Activated naive CD4-positive, alpha-beta T cell treated with anti-CD3 and anti-CD28 coated beads for 36 hours (primary cell): ENCODE measurements around the gene TENM4. TPM values are rescaled to one million over a fixed set of nuclear protein-coding genes. Genes with fewer than 3 reads are reported as not detected.

Source experiments
- CTCF ChIA-PET: fragments of 350-600 bp; sonication (Branson Sonifier 250); formaldehyde crosslinking; loops from one replicate; lab custom pipeline; 2021; ENCODE audit warnings: antibody characterized with exemption; lab: Charles Lee
- DNase-seq: peaks from one replicate; pipeline ENCODE4 v3.0.0-alpha.2; 2020
- H3K27ac Mint-ChIP-seq: one replicate; pipeline ENCODE4 v1.8.0; 2021; ENCODE audit warnings: mild to moderate bottlenecking, mixed read lengths
- H3K27me3 Mint-ChIP-seq: one replicate; pipeline ENCODE4 v1.8.0; 2021; ENCODE audit warnings: low read depth, mixed read lengths
- H3K36me3 Mint-ChIP-seq: one replicate; pipeline ENCODE4 v1.8.0; 2021; ENCODE audit warnings: low read depth, mixed read lengths
- H3K4me1 Mint-ChIP-seq: one replicate; pipeline ENCODE4 v1.8.0; 2021; ENCODE audit warnings: low read depth, mixed read lengths
- H3K4me3 Mint-ChIP-seq: one replicate; pipeline ENCODE4 v1.8.0; 2021; ENCODE audit warnings: mild to moderate bottlenecking, moderate library complexity, mixed read lengths
- H3K9me3 Mint-ChIP-seq: one replicate; pipeline ENCODE4 v1.8.0; 2021; ENCODE audit warnings: mixed read lengths
- intact Hi-C: fragments of 100-400 bp; cut with micrococcal nuclease; formaldehyde crosslinking; loops from one replicate; pipeline ENCODE4 v1.15.1; 2023
- total RNA-seq, 2 experiments: library from RNA; stranded (reverse); gene quantifications; one replicate each; pipeline ENCODE4 v1.2.3, GENCODE V29; 2021

Gene TENM4
- total RNA-seq, 2 experiments from 2014 or later = not detected

DNA sequence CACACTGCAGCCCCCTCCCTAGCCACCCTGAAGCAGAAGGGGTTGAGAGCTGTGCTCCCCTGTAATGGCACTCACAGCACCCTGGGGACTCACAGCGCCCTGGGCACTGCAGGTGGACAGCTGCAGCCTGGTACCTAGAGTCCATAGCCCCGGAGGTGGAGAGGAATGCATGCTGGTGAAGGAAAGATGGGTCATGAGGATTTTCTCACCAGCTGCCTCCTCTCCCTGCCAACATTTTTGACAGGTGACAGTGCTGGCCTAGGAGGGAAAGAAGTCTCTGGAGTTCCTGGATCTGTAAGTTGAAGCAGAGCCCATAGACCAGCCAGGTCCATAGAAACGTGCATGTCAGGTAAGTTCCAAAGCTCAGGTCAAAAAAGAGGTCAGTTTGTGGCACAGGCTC, 330.5 kb downstream of the TENM4 start:
- intact Hi-C loops = no loop called here
- H3K4me3 Mint-ChIP-seq = no peak overlapping the region
- no peaks in the 10 kb centered on the region for H3K36me3 Mint-ChIP-seq
- DNase-seq = no peak
- no peaks in the 10 kb centered on the region for H3K4me1 Mint-ChIP-seq
- H3K27me3 Mint-ChIP-seq = peaks cover 3% of the 10 kb centered on the region
- H3K9me3 Mint-ChIP-seq = no peaks in the 10 kb centered on the region
- H3K27ac Mint-ChIP-seq = no peak overlapping the region
- CTCF ChIA-PET = no interaction called here

DNA sequence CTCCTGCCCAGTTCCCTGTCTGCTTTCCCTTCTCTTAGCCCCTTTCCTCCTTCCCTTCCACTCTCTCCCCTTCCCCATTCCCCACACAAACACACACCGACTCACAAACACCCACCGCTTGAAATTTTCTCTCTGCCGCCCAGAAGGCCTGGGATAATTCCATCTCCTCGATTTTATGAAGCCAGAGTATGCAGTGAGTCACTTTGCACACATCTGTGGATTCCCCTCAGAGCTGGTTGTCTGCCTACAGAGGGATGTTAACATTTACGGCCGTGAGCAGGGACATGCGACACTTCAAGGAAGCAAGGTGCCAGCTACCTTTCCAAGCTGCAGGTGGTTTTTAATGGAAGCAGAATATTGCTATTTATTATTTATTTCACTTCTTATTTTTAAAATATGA, 332.0 kb downstream of the TENM4 start:
- no peak overlapping the region for H3K4me3 Mint-ChIP-seq
- H3K27ac Mint-ChIP-seq = no peak overlapping the region
- H3K4me1 Mint-ChIP-seq = no peaks in the 10 kb centered on the region
- no peak for DNase-seq
- H3K36me3 Mint-ChIP-seq = no peaks in the 10 kb centered on the region
- H3K27me3 Mint-ChIP-seq = peaks cover under 1% of the 10 kb centered on the region
- CTCF ChIA-PET = interaction anchor here (1.2 to 1.8 kb wide), 2 partner anchors 9 to 16 kb away, joined by 4 to 6 read pairs; no protein-coding TSS in a partner anchor
- no peaks in the 10 kb centered on the region for H3K9me3 Mint-ChIP-seq
- intact Hi-C loops = no loop called here

DNA sequence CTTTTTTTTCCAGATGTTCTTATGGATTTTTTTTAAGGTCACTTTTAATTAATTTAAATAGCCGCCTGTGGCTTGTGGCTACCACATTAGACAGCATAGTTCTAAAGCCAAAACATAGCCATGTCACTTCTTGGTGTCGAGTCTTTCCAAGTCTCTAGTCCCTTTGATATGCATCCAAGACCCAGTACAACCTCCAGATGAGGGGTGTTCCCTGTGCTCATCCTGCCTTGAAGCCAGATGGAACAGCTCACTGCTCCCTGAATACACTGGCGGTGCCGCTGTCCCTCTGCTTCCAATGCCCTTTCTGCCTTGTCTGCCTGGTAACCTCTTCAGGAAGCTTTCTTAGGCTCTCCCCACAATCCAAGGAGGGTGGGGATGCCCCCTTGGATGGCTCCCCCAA, 338.0 kb downstream of the TENM4 start:
- H3K27ac Mint-ChIP-seq = no peak overlapping the region
- DNase-seq = no peak
- CTCF ChIA-PET = interaction anchor here (0.9 to 2.0 kb wide), 2 partner anchors 387 to 457 kb away, joined by 3 to 8 read pairs; no protein-coding TSS in a partner anchor

DNA sequence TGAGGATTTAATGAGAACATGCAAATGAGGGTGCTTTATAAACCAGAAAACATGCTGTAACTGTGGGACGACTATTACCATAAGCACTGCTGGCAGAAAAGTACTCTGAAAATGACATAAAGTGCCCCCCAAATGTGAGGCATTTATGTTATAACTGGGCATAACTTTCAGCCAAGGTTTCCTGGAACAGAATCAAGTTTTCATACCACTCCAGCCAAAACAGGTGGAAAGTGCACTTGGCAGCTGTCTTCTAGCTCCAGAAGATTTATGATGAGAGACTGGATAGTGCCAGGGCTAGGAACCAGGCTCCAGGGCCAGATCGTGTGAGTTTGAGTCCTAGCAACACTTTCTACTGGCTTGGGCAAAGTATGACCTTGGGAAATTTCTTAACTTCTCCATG, 339.2 kb downstream of the TENM4 start:
- CTCF ChIA-PET = interaction anchor here (0.9 to 2.0 kb wide), 2 partner anchors 386 to 456 kb away, joined by 3 to 8 read pairs; no protein-coding TSS in a partner anchor
- Mint-ChIP-seq H3K9me3 (no peaks in the 10 kb centered on the region), H3K36me3 (no peaks in the 10 kb centered on the region), H3K27me3 (peaks cover 20% of the 10 kb centered on the region), H3K4me1 (no peaks in the 10 kb centered on the region), H3K27ac (no peak overlapping the region), H3K4me3 (no peak overlapping the region)
- DNase-seq = no peak
- intact Hi-C loops = no loop called here

More for the DNA sequence above, 338.0 kb downstream of the TENM4 start:
- Mint-ChIP-seq H3K36me3 (no peaks in the 10 kb centered on the region), H3K9me3 (no peaks in the 10 kb centered on the region), H3K4me1 (no peaks in the 10 kb centered on the region), H3K27me3 (peaks cover 20% of the 10 kb centered on the region), H3K4me3 (no peak overlapping the region)
- intact Hi-C loops = no loop called here

DNA sequence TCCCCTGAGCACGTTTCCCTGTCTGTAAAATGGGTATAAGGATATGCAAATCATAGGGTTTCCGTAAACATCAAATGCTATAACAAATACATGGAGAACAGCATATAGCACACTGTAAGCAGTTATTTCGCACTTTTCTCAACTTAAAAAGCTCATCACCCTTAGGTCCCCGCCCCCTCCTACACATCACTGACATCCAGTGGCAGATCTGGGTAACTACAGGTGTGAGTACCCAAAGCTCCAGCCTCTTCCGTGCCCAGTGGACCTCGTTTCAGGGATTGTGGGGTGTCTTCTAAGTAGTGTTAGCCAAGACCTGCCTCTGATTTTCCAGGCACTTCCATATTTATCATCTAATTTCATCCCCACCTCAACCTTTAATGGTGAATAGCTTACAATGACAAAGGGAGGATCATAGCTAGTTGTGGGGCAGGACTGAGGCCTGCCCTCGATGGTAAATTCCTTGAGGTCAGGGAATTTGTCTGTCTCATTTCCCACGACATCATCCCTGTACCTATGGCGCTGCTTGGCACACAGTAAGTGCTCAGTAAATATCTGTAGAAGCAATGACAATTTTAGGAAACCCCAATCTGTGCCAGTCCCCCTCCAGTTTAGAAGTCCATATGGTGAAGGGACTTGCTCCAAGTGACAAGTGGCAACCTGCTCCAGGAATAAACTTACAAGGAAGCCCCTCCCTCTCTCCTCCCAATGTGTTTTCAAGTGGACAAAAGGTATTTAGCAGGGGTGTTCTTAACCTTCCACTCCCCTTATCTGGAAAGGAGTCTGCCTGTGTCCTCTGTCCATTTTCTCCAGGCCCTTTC, 340.5 kb downstream of the TENM4 start:
- no peaks in the 10 kb centered on the region for H3K36me3 Mint-ChIP-seq
- CTCF ChIA-PET = interaction anchor here (1.1 to 3.0 kb wide), 4 partner anchors 8 to 454 kb away, joined by 3 to 16 read pairs (median 6); no protein-coding TSS in a partner anchor

DNA sequence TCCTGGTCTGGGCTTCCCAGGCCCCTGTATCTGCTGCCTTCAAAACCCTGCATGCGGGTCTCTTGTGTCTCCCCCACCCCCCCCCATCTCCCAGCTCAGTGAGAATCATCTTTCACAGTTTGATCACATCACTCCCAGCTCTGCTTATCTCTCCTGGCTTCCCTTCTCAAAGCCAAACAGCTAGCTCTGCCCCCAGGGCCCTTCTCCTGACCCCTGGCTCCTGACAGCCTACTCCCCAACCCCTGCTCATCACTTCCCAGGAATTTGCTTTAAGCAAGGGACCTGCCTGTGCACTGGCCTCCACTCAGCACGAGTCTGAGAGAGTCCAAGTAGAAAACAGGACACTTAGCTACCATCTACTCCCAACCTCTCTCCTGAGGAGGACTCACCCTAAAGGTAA, 342.7 kb downstream of the TENM4 start:
- intact Hi-C loops = no loop called here
- CTCF ChIA-PET = interaction anchor here (1.4 to 3.0 kb wide), 2 partner anchors 39 to 452 kb away, joined by 3 to 16 read pairs; no protein-coding TSS in a partner anchor

More for the DNA sequence above, 340.5 kb downstream of the TENM4 start:
- H3K4me3 Mint-ChIP-seq = no peak overlapping the region
- DNase-seq = peak; percentile 58
- H3K27ac Mint-ChIP-seq = no peak overlapping the region
- H3K9me3 Mint-ChIP-seq = no peaks in the 10 kb centered on the region
- H3K27me3 Mint-ChIP-seq = peaks cover 20% of the 10 kb centered on the region
- no peaks in the 10 kb centered on the region for H3K4me1 Mint-ChIP-seq
- intact Hi-C loops = loop anchor here (1.0 kb wide), 2 partner anchors 302 to 455 kb away; no protein-coding TSS in a partner anchor

DNA sequence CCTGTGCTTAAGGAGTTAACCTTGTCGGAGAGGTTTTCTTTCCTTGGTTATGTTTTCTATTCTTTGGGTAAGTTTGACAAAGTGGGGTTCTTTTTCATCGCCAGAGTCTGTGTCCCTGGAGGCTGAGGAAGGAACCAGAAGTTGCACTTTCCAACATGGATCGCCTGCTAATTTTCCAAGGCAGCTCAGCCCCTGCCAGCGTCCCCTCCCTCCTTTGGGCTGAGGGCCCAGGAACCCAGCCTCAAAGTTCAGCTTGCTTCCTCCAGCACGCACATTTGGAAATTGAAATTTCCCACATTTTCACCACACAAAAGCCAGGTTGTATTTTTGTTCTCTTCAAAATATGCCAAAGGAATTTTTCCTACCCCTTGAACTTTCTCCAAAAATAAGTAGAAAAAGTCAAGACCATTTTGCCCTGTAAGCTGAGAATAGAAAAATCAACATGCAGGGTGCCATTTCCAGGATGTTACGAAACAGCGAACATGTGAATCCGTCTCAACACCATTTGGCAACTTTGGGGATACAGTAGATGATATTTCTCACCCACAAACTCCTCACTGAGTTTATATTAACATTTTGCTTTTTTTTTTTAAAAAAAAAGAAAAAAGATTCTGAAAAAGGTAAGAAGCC, 343.5 kb downstream of the TENM4 start:
- Mint-ChIP-seq H3K4me1 (no peaks in the 10 kb centered on the region), H3K27me3 (peaks cover 20% of the 10 kb centered on the region), H3K4me3 (no peak overlapping the region), H3K27ac (no peak overlapping the region), H3K36me3 (no peaks in the 10 kb centered on the region), H3K9me3 (no peaks in the 10 kb centered on the region)
- no peak for DNase-seq
- intact Hi-C loops = no loop called here
- CTCF ChIA-PET = interaction anchor here (3.0 kb wide), 1 partner anchor 451 kb away, joined by 16 read pairs; no protein-coding TSS in a partner anchor

More for the DNA sequence above, 342.7 kb downstream of the TENM4 start:
- H3K4me1 Mint-ChIP-seq = no peaks in the 10 kb centered on the region
- H3K9me3 Mint-ChIP-seq = no peaks in the 10 kb centered on the region
- H3K27ac Mint-ChIP-seq = no peak overlapping the region
- no peak for DNase-seq
- H3K27me3 Mint-ChIP-seq = peaks cover 20% of the 10 kb centered on the region
- H3K36me3 Mint-ChIP-seq = no peaks in the 10 kb centered on the region
- no peak overlapping the region for H3K4me3 Mint-ChIP-seq

DNA sequence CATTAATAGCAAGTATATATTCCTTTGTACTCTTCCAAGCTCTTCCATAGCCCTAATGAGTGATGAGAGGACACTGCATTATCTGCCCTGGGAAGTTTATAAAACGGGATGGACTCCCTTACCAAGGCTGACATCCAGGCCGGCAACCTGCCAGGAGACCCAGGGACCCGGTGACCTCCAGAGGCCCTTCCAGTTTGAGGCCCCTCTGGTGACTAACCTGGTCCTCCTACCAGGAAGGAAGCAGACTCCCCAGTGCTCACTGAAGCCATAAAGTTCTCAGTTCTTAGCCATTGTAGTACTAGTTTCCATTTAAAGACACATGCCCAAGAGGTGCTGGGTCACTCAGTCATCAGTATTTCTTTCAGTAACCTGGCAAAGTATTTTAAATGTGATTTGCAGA, 345.4 kb downstream of the TENM4 start:
- Mint-ChIP-seq H3K27ac (no peak overlapping the region), H3K9me3 (no peaks in the 10 kb centered on the region), H3K4me3 (no peak overlapping the region), H3K4me1 (no peaks in the 10 kb centered on the region), H3K36me3 (no peaks in the 10 kb centered on the region), H3K27me3 (peaks cover 13% of the 10 kb centered on the region)
- CTCF ChIA-PET = no interaction called here
- intact Hi-C loops = no loop called here
- no peak for DNase-seq

DNA sequence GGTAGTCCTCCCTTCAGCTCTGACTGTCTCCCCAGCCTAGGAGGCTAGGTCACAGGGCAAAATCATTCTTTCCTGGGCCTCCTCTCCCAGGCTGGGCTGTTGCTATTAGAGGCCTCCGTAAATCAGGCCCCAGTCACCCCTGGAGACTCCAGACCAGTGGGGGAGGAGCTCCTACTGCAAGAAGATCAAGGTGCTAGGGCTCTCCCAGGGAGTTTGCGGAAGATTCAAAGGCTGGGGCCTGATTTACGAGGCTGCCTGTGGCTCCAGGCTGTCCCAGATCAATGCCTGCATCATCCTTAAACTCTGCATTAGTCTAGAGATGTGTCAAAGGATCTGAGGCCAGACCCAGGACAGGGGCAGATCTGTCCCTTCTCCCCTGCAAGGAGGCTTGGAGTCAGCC, 346.2 kb downstream of the TENM4 start:
- H3K27me3 Mint-ChIP-seq = peaks cover 10% of the 10 kb centered on the region
- H3K4me1 Mint-ChIP-seq = no peaks in the 10 kb centered on the region
- no peak overlapping the region for H3K4me3 Mint-ChIP-seq
- DNase-seq = no peak
- CTCF ChIA-PET = interaction anchor here (1.1 kb wide), 1 partner anchor 256 kb away, joined by 3 read pairs; no protein-coding TSS in a partner anchor
- intact Hi-C loops = no loop called here
- no peaks in the 10 kb centered on the region for H3K9me3 Mint-ChIP-seq
- H3K27ac Mint-ChIP-seq = no peak overlapping the region
- no peaks in the 10 kb centered on the region for H3K36me3 Mint-ChIP-seq

DNA sequence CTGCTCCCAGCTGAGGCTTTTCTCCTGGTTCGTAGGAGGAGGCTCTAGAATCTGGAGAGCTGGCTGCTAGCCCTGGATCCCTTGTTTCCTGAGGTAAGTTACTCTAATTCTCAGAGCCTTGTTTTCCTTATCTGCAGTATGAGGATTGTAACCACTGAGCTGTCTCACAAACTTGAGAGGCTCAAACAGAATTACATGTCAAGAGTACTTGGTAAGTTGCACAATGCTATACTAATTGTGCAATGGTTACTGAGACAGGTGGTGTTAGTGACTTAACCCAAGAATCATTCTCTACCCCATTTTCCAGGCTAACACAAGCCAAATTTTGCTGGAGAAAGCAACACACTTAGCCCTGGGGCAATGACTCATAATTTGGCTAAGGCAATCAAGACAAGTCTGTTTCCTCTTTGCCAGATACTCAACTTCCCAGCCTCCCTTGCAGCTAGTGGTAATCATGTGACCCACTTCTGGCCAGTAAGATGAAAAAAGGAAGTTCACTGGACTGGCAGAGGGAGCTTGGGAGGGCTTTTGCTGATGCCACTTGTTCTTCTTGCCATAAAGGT, 348.0 kb downstream of the TENM4 start:
- DNase-seq = no peak
- Mint-ChIP-seq H3K36me3 (no peaks in the 10 kb centered on the region), H3K27ac (no peak overlapping the region), H3K4me1 (no peaks in the 10 kb centered on the region), H3K9me3 (no peaks in the 10 kb centered on the region), H3K4me3 (no peak overlapping the region), H3K27me3 (no peaks in the 10 kb centered on the region)
- CTCF ChIA-PET = interaction anchor here (1.3 kb wide), 1 partner anchor 16 kb away, joined by 4 read pairs; no protein-coding TSS in a partner anchor
- intact Hi-C loops = no loop called here

DNA sequence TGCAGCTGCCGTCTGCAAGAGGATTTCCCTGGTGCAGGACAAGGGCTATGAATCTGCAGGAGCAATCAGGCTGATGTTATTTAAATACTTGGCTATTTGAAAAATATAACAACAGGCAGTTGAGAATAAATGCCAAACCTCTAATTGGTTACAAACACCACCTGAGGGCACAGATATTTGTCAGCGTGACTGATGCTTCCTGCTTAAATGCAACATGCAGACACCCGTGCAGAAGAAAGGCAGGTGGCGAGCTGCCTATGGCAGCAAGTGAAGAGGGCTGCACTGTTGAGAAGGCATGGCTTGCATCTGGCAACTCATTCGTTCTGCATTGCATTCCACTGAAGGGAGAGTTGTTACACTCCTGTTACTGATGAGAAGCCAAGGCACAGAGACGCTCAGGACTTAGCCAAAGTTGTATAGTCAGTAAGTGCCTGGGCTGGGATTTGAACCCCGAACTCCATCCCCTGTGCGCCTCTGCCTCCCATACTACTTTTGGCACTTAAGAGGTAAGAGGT, 350.6 kb downstream of the TENM4 start:
- intact Hi-C loops = no loop called here
- DNase-seq = no peak
- no peaks in the 10 kb centered on the region for H3K27me3 Mint-ChIP-seq
- H3K27ac Mint-ChIP-seq = no peak overlapping the region
- H3K4me1 Mint-ChIP-seq = no peaks in the 10 kb centered on the region
- H3K9me3 Mint-ChIP-seq = no peaks in the 10 kb centered on the region
- H3K36me3 Mint-ChIP-seq = no peaks in the 10 kb centered on the region
- H3K4me3 Mint-ChIP-seq = no peak overlapping the region
- CTCF ChIA-PET = interaction anchor here (0.6 to 1.0 kb wide), 2 partner anchors 444 to 779 kb away, joined by 3 read pairs; no protein-coding TSS in a partner anchor

DNA sequence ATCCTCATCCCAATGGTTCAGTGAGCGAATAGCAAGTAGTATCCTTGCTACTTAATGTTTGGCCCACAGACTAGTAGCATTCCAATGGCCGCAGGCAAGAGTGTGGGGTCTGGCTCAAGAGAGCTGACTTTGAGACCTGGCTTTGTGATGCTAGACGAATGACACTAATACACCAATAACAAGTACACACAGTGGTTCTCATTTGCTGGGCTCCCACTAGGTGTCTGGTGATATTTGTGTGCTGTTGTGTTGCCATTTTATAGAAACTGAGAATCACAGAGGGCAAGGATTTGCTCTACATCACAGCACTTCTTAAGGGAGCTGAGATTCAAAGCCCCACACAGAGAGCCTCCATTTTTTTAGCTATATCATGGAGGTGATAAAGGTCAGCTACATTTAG, 351.2 kb downstream of the TENM4 start:
- H3K4me3 Mint-ChIP-seq = no peak overlapping the region
- H3K9me3 Mint-ChIP-seq = no peaks in the 10 kb centered on the region
- no peak for DNase-seq
- no peaks in the 10 kb centered on the region for H3K36me3 Mint-ChIP-seq
- H3K4me1 Mint-ChIP-seq = no peaks in the 10 kb centered on the region
- intact Hi-C loops = no loop called here
- CTCF ChIA-PET = interaction anchor here (0.6 kb wide), 1 partner anchor 779 kb away, joined by 3 read pairs; no protein-coding TSS in a partner anchor
- no peaks in the 10 kb centered on the region for H3K27me3 Mint-ChIP-seq
- no peak overlapping the region for H3K27ac Mint-ChIP-seq
